K562 (cell line): ENCODE results near the gene C16orf74. TPM values are rescaled to one million over a fixed set of nuclear protein-coding genes. Genes with fewer than 3 reads are reported as not detected.

Experiments
- ATAC-seq: fragments of 200-7000 bp; cut with Tn5 transposase; 3 replicates; pipeline ENCODE4 v1.9.1; 2020; ENCODE audit warnings: moderate library complexity
- BruUV-seq: library from RNA; stranded (reverse); fragments of 400-500 nt; replicated peaks from 2 replicates; lab custom pipeline; 2021; lab: Mats Ljungman, UMichigan
- CTCF ChIA-PET: fragments of 300-600 bp; formaldehyde crosslinking; extraction: SDS; loops from one replicate; lab custom pipeline; 2021; ENCODE audit warnings: low intra/inter-chr PET ratio; lab: Yijun Ruan, JAX
- POLR2A ChIA-PET: fragments of 300-600, 350-650 bp; sonication (Branson Sonifier 250); formaldehyde crosslinking; extraction: SDS; loops from one replicate; lab custom pipeline; 2021; ENCODE audit warnings: antibody characterized with exemption, inconsistent platforms; lab: Yijun Ruan, JAX
- DNase-seq, 4 experiments: peaks; one replicate each; pipeline versions ENCODE4 v3.0.0 to v3.0.0-alpha.2; 2011 to 2018; ENCODE audit warnings: low spot score in 3 of 4, mixed read lengths in 3 of 4; ENCODE audit errors: extremely low read depth in 1 of 4
- FAIRE-seq: peaks from 2 replicates; lab custom pipeline; 2011; peaks lifted over from hg19 to GRCh38; lab: Jason Lieb, UNC
- H2AFZ ChIP-seq: 2 replicates; pipeline ENCODE4 v1.6.0; 2011; ENCODE audit warnings: low read depth, low read length, control low read depth, inconsistent platforms
- H3K27ac ChIP-seq: fragments of 200-600 bp; 3 replicates; pipeline ENCODE4 v1.8.0; 2011; ENCODE audit warnings: low read depth, mild to moderate bottlenecking, control low read depth, inconsistent platforms, low read length, moderate library complexity, mixed read lengths; ENCODE audit errors: extremely low read depth
- H3K27me3 ChIP-seq, 2 experiments: fragments of 300-600 bp in 1 of 2; 2 replicates in 1 of 2; 3 replicates in 1 of 2; pipeline versions ENCODE4 v1.6.0 to v1.8.0; 2011; ENCODE audit warnings: inconsistent platforms in 2 of 2, low read length in 2 of 2, mild to moderate bottlenecking in 1 of 2, mixed read lengths in 1 of 2, moderate library complexity in 1 of 2; ENCODE audit not compliant: control insufficient read depth in 2 of 2, insufficient read depth in 2 of 2
- H3K36me3 ChIP-seq: fragments of 300-600 bp; 3 replicates; pipeline ENCODE4 v1.8.0; 2011; ENCODE audit warnings: mild to moderate bottlenecking, low read length, inconsistent platforms; ENCODE audit not compliant: control insufficient read depth, insufficient read depth
- H3K4me1 ChIP-seq, 2 experiments: fragments of 200-600 bp in 1 of 2; replicated peaks in 1 of 2; 2 replicates in 1 of 2; 3 replicates in 1 of 2; pipeline versions ENCODE4 v1.5.1 to v1.8.0; 2011; ENCODE audit warnings: inconsistent platforms in 2 of 2, low read length in 2 of 2, mild to moderate bottlenecking in 1 of 2, mixed read lengths in 1 of 2, moderate library complexity in 1 of 2; ENCODE audit not compliant: control insufficient read depth in 2 of 2, insufficient read depth in 2 of 2
- H3K4me2 ChIP-seq: 2 replicates; pipeline ENCODE4 v1.6.1; 2011; ENCODE audit warnings: low read length, control low read depth, inconsistent platforms, mixed read lengths; ENCODE audit not compliant: insufficient read depth
- H3K4me3 ChIP-seq: fragments of 200-600 bp; sonication (generic), shearing (Covaris generic); 2 replicates; pipeline ENCODE4 v1.5.1; 2016; ENCODE audit warnings: control low read depth, inconsistent platforms
- H3K79me2 ChIP-seq: fragments of 200-600 bp; 3 replicates; pipeline ENCODE4 v1.8.0; 2011; ENCODE audit warnings: low read length, inconsistent platforms; ENCODE audit not compliant: control insufficient read depth, insufficient read depth
- H3K9ac ChIP-seq, 2 experiments: 2 replicates each; pipeline versions ENCODE4 v1.6.0 to v1.6.1; 2011; ENCODE audit warnings: low read depth in 2 of 2, low read length in 2 of 2, control low read depth in 1 of 2, inconsistent platforms in 1 of 2, mild to moderate bottlenecking in 1 of 2, mixed read lengths in 1 of 2; ENCODE audit not compliant: insufficient read depth in 1 of 2
- H3K9me1 ChIP-seq: one replicate; pipeline ENCODE4 v1.6.0; 2011; ENCODE audit warnings: inconsistent platforms, mild to moderate bottlenecking, low read length, moderate library complexity; ENCODE audit not compliant: control insufficient read depth, insufficient read depth
- H3K9me3 ChIP-seq: replicated peaks from 2 replicates; pipeline ENCODE4 v1.5.1; 2011; ENCODE audit warnings: low read depth, low read length, inconsistent platforms; ENCODE audit not compliant: control insufficient read depth, insufficient read depth
- H4K20me1 ChIP-seq: replicated peaks from 2 replicates; pipeline ENCODE4 v1.6.1; 2011; ENCODE audit warnings: low read length, inconsistent platforms, mixed read lengths; ENCODE audit not compliant: control insufficient read depth, insufficient read depth
- GATA2 ChIP-seq: sonication (generic); formaldehyde crosslinking; IDR thresholded peaks from 2 replicates; pipeline ENCODE4 v1.4.0; 2020; ENCODE audit warnings: mild to moderate bottlenecking, missing genetic modification reagents
- JUND ChIP-seq, 2 experiments: IDR thresholded peaks; 2 replicates in 1 of 2; 3 replicates in 1 of 2; pipeline ENCODE4 v1.6.1; 2011; ENCODE audit warnings: borderline replicate concordance in 2 of 2, low read depth in 2 of 2, low read length in 2 of 2, improper control_type of control experiment in 1 of 2, missing biosample characterization in 1 of 2, missing genetic modification characterization in 1 of 2, missing genetic modification reagents in 1 of 2
- RAD21 ChIP-seq, 2 experiments: fragments of 250-450 bp in 1 of 2; fragments of 450-650 bp in 1 of 2; sonication (Bioruptor Pico) in 1 of 2; formaldehyde crosslinking in 1 of 2; IDR thresholded peaks in 1 of 2; conservative IDR thresholded peaks in 1 of 2; 2 replicates each; pipeline versions ENCODE4 v1.4.0 to v1.8.0; 2020 to 2022; ENCODE audit warnings: mild to moderate bottlenecking in 2 of 2, moderate library complexity in 1 of 2
- RCOR1 ChIP-seq, 2 experiments: IDR thresholded peaks; 2 replicates each; pipeline ENCODE4 v1.6.1; 2012; ENCODE audit warnings: low read depth in 2 of 2, low read length in 2 of 2, borderline replicate concordance in 1 of 2, improper control_type of control experiment in 1 of 2
- SPI1 ChIP-seq: IDR thresholded peaks from 2 replicates; pipeline ENCODE4 v1.6.1; 2011; ENCODE audit warnings: low read depth, low read length, control low read depth, borderline replicate concordance
- WGBS: fragments of 100-300 bp; shearing (Covaris generic); methylation state at CpG from one replicate; pipeline ENCODE4 v1.1.6; 2016; ENCODE audit warnings: low coverage, mixed read lengths; ENCODE audit not compliant: insufficient coverage; ENCODE audit errors: missing lambda C conversion rate; 5-methylcytosine and 5-hydroxymethylcytosine counted together
- in situ Hi-C: fragments of 300-500 bp; cut with MboI; formaldehyde crosslinking; loops from 4 replicates; pipeline ENCODE4 v1.15.0; 2018; ENCODE audit warnings: inconsistent platforms, mixed read lengths
- intact Hi-C: fragments of 100-400 bp; cut with micrococcal nuclease; formaldehyde crosslinking; loops from 2 replicates; pipeline ENCODE4 v1.14.2; 2022
- polyA plus RNA-seq, 8 experiments: library from polyadenylated mRNA; depleted of rRNA in 4 of 8; stranded (reverse) in 5 of 8; unstranded in 3 of 8; fragments of >200 nt; fragmentation: Nextera tagmentation in 2 of 8; fragmentation: Illumina TruSeq in 1 of 8; extraction: Ambion mirVana in 2 of 8; extraction: Trizol in 1 of 8; gene quantifications; 2 replicates each; pipeline versions ENCODE4 v1.2.1 to v1.2.3, GENCODE V29; 2011 to 2014; ENCODE audit warnings: inconsistent platforms in 1 of 8, missing spikeins in 1 of 8
- total RNA-seq, 7 experiments: library from RNA; depleted of rRNA in 6 of 7; stranded (reverse); fragments of >200 nt in 6 of 7; fragmentation: Illumina TruSeq in 2 of 7; extraction: Trizol in 2 of 7; gene quantifications; 2 replicates each; pipeline versions ENCODE4 v1.2.1 to v1.2.3, GENCODE V29; 2011 to 2021; ENCODE audit warnings: low replicate concordance in 1 of 7
- TF ChIP-seq, protein P1 (sequence below): fragments of 450-650 bp; IDR thresholded peaks from 2 replicates; pipeline ENCODE4 v1.6.1; 2016; ENCODE audit warnings: mild to moderate bottlenecking, moderate library complexity

C16orf74 gene
- total and polyA plus RNA-seq, 9 of the 15 experiments (the other 6 are each of a cell fraction or from before 2014, with no cell fraction given), result not detected

DNA sequence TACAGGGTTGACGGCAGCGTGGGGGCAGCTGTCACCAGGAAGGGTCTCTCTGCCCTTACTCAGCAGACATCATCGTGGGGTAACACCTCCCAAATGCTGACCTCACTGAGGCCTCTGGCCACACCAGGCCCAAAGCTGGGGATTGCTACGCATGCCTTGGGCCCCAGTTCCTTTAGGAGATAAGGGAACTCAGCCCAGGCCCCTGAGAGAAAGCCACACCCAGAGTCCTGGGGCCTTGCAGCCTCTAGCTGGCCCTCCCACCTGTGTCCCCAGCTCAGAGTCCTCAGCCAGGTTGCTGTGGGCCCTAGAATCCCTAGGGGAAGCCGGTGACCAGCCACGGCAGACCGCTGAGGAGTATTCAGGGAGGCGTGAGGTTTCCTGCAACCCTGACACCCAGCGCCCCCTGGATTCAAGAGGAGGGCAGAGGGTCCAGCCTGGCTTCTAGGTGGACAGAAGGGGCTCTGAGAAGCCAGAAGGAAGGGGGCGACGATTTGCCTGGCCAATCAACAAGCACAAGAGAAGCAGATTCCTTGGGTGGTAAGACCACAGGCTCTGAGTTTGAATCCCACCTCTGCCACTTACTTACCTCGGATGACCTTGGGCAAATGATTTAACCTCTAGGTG, 51.8 kb downstream of the C16orf74 start:
- DNase-seq (peak; percentile 80 to 82 (median 81)), FAIRE-seq (peak; percentile 78), ATAC-seq (peak; percentile 90)
- Histone ChIP-seq H3K4me1 (peaks cover 13 to 25% of the 10 kb centered on the region in 2 experiments), H3K9me1 (peaks cover 3% of the 10 kb centered on the region), H3K9me3 (peaks cover 5% of the 10 kb centered on the region), H4K20me1 (0 out of 2 replicates have a peak, but pooled peaks cover 2% of the 10 kb centered on the region), H3K9ac (peak overlapping the region; percentile 26 to 83; a peak in 3 of 4 replicates), H3K4me2 (peak overlapping the region; percentile 61), H3K27me3 (peaks cover 12 to 36% of the 10 kb centered on the region in 2 experiments; a peak in 4 of 5 replicates), H2AFZ (peak overlapping the region; percentile 90), H3K36me3 (no peaks in the 10 kb centered on the region), H3K4me3 (no peak overlapping the region), H3K27ac (peak overlapping the region; percentile 32; the same call in 1 of the 3 replicates), H3K79me2 (no peaks in the 10 kb centered on the region)
- no TSS peak for BruUV-seq
- ChIA-PET POLR2A (interaction anchor here (0.8 to 1.3 kb wide), 3 partner anchors 21 to 126 kb away, joined by 3 read pairs; no protein-coding TSS in a partner anchor), CTCF (no interaction called here)
- 22% methylated on average over 12 of the region's 12 CpGs for WGBS
- intact Hi-C loops, result no loop called here
- in situ Hi-C loops, result no loop called here
- TF ChIP-seq RCOR1 (IDR thresholded peaks at IDR 0.05; ENCODE audit: borderline replicate concordance in 1 of 2, low read depth in 2 of 2, low read length in 2 of 2) (peak in 1 of 2 experiments; percentile 7; a peak in 1 of 4 replicates), SPI1 (0 out of 2 replicates have a peak, but pooled peaks have one; percentile 2), RAD21 (CRISPR knock-in tag; conservative IDR thresholded peaks at IDR 0.05 in 1 of 2, IDR thresholded peaks at IDR 0.05 in 1 of 2) (peak in 1 of 2 experiments; percentile 16; a peak in 1 of 4 replicates), GATA2 (CRISPR knock-in tag) (0 out of 2 replicates have a peak, but pooled peaks have one; percentile 13), JUND (IDR thresholded peaks at IDR 0.05; ENCODE audit: borderline replicate concordance, low read depth, low read length) (peak; percentile 37), JUND (tag; IDR thresholded peaks at IDR 0.05; ENCODE audit: borderline replicate concordance, low read depth, low read length) (no peak; the same call in 2 of the 3 replicates)
- TF ChIP-seq, protein P1, sequence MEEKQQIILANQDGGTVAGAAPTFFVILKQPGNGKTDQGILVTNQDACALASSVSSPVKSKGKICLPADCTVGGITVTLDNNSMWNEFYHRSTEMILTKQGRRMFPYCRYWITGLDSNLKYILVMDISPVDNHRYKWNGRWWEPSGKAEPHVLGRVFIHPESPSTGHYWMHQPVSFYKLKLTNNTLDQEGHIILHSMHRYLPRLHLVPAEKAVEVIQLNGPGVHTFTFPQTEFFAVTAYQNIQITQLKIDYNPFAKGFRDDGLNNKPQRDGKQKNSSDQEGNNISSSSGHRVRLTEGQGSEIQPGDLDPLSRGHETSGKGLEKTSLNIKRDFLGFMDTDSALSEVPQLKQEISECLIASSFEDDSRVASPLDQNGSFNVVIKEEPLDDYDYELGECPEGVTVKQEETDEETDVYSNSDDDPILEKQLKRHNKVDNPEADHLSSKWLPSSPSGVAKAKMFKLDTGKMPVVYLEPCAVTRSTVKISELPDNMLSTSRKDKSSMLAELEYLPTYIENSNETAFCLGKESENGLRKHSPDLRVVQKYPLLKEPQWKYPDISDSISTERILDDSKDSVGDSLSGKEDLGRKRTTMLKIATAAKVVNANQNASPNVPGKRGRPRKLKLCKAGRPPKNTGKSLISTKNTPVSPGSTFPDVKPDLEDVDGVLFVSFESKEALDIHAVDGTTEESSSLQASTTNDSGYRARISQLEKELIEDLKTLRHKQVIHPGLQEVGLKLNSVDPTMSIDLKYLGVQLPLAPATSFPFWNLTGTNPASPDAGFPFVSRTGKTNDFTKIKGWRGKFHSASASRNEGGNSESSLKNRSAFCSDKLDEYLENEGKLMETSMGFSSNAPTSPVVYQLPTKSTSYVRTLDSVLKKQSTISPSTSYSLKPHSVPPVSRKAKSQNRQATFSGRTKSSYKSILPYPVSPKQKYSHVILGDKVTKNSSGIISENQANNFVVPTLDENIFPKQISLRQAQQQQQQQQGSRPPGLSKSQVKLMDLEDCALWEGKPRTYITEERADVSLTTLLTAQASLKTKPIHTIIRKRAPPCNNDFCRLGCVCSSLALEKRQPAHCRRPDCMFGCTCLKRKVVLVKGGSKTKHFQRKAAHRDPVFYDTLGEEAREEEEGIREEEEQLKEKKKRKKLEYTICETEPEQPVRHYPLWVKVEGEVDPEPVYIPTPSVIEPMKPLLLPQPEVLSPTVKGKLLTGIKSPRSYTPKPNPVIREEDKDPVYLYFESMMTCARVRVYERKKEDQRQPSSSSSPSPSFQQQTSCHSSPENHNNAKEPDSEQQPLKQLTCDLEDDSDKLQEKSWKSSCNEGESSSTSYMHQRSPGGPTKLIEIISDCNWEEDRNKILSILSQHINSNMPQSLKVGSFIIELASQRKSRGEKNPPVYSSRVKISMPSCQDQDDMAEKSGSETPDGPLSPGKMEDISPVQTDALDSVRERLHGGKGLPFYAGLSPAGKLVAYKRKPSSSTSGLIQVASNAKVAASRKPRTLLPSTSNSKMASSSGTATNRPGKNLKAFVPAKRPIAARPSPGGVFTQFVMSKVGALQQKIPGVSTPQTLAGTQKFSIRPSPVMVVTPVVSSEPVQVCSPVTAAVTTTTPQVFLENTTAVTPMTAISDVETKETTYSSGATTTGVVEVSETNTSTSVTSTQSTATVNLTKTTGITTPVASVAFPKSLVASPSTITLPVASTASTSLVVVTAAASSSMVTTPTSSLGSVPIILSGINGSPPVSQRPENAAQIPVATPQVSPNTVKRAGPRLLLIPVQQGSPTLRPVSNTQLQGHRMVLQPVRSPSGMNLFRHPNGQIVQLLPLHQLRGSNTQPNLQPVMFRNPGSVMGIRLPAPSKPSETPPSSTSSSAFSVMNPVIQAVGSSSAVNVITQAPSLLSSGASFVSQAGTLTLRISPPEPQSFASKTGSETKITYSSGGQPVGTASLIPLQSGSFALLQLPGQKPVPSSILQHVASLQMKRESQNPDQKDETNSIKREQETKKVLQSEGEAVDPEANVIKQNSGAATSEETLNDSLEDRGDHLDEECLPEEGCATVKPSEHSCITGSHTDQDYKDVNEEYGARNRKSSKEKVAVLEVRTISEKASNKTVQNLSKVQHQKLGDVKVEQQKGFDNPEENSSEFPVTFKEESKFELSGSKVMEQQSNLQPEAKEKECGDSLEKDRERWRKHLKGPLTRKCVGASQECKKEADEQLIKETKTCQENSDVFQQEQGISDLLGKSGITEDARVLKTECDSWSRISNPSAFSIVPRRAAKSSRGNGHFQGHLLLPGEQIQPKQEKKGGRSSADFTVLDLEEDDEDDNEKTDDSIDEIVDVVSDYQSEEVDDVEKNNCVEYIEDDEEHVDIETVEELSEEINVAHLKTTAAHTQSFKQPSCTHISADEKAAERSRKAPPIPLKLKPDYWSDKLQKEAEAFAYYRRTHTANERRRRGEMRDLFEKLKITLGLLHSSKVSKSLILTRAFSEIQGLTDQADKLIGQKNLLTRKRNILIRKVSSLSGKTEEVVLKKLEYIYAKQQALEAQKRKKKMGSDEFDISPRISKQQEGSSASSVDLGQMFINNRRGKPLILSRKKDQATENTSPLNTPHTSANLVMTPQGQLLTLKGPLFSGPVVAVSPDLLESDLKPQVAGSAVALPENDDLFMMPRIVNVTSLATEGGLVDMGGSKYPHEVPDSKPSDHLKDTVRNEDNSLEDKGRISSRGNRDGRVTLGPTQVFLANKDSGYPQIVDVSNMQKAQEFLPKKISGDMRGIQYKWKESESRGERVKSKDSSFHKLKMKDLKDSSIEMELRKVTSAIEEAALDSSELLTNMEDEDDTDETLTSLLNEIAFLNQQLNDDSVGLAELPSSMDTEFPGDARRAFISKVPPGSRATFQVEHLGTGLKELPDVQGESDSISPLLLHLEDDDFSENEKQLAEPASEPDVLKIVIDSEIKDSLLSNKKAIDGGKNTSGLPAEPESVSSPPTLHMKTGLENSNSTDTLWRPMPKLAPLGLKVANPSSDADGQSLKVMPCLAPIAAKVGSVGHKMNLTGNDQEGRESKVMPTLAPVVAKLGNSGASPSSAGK, result peak; percentile 75
